K562 (cell line): Measurements from ENCODE around the gene RGS7. TPM values are rescaled to one million over a fixed set of nuclear protein-coding genes. Genes with fewer than 3 reads are reported as not detected.

Experiments
- ATAC-seq: fragments of 200-7000 bp; cut with Tn5 transposase; 3 replicates; pipeline ENCODE4 v1.9.1; 2020; ENCODE audit warnings: moderate library complexity
- BruUV-seq: library from RNA; stranded (reverse); fragments of 400-500 nt; replicated peaks from 2 replicates; lab custom pipeline; 2021; lab: Mats Ljungman, UMichigan
- CTCF ChIA-PET: fragments of 300-600 bp; formaldehyde crosslinking; extraction: SDS; loops from one replicate; lab custom pipeline; 2021; ENCODE audit warnings: low intra/inter-chr PET ratio; lab: Yijun Ruan, JAX
- POLR2A ChIA-PET: fragments of 300-600, 350-650 bp; sonication (Branson Sonifier 250); formaldehyde crosslinking; extraction: SDS; loops from one replicate; lab custom pipeline; 2021; ENCODE audit warnings: antibody characterized with exemption, inconsistent platforms; lab: Yijun Ruan, JAX
- DNase-seq, 4 experiments: peaks; one replicate each; pipeline versions ENCODE4 v3.0.0 to v3.0.0-alpha.2; 2011 to 2018; ENCODE audit warnings: low spot score in 3 of 4, mixed read lengths in 3 of 4; ENCODE audit errors: extremely low read depth in 1 of 4
- FAIRE-seq: peaks from 2 replicates; lab custom pipeline; 2011; peaks lifted over from hg19 to GRCh38; lab: Jason Lieb, UNC
- H2AFZ ChIP-seq: 2 replicates; pipeline ENCODE4 v1.6.0; 2011; ENCODE audit warnings: low read depth, low read length, control low read depth, inconsistent platforms
- H3K27ac ChIP-seq: fragments of 200-600 bp; 3 replicates; pipeline ENCODE4 v1.8.0; 2011; ENCODE audit warnings: low read depth, mild to moderate bottlenecking, control low read depth, inconsistent platforms, low read length, moderate library complexity, mixed read lengths; ENCODE audit errors: extremely low read depth
- H3K27me3 ChIP-seq, 2 experiments: fragments of 300-600 bp in 1 of 2; 2 replicates in 1 of 2; 3 replicates in 1 of 2; pipeline versions ENCODE4 v1.6.0 to v1.8.0; 2011; ENCODE audit warnings: inconsistent platforms in 2 of 2, low read length in 2 of 2, mild to moderate bottlenecking in 1 of 2, mixed read lengths in 1 of 2, moderate library complexity in 1 of 2; ENCODE audit not compliant: control insufficient read depth in 2 of 2, insufficient read depth in 2 of 2
- H3K36me3 ChIP-seq: fragments of 300-600 bp; 3 replicates; pipeline ENCODE4 v1.8.0; 2011; ENCODE audit warnings: mild to moderate bottlenecking, low read length, inconsistent platforms; ENCODE audit not compliant: control insufficient read depth, insufficient read depth
- H3K4me1 ChIP-seq, 2 experiments: fragments of 200-600 bp in 1 of 2; replicated peaks in 1 of 2; 2 replicates in 1 of 2; 3 replicates in 1 of 2; pipeline versions ENCODE4 v1.5.1 to v1.8.0; 2011; ENCODE audit warnings: inconsistent platforms in 2 of 2, low read length in 2 of 2, mild to moderate bottlenecking in 1 of 2, mixed read lengths in 1 of 2, moderate library complexity in 1 of 2; ENCODE audit not compliant: control insufficient read depth in 2 of 2, insufficient read depth in 2 of 2
- H3K4me2 ChIP-seq: 2 replicates; pipeline ENCODE4 v1.6.1; 2011; ENCODE audit warnings: low read length, control low read depth, inconsistent platforms, mixed read lengths; ENCODE audit not compliant: insufficient read depth
- H3K4me3 ChIP-seq: fragments of 200-600 bp; sonication (generic), shearing (Covaris generic); 2 replicates; pipeline ENCODE4 v1.5.1; 2016; ENCODE audit warnings: control low read depth, inconsistent platforms
- H3K79me2 ChIP-seq: fragments of 200-600 bp; 3 replicates; pipeline ENCODE4 v1.8.0; 2011; ENCODE audit warnings: low read length, inconsistent platforms; ENCODE audit not compliant: control insufficient read depth, insufficient read depth
- H3K9ac ChIP-seq, 2 experiments: 2 replicates each; pipeline versions ENCODE4 v1.6.0 to v1.6.1; 2011; ENCODE audit warnings: low read depth in 2 of 2, low read length in 2 of 2, control low read depth in 1 of 2, inconsistent platforms in 1 of 2, mild to moderate bottlenecking in 1 of 2, mixed read lengths in 1 of 2; ENCODE audit not compliant: insufficient read depth in 1 of 2
- H3K9me1 ChIP-seq: one replicate; pipeline ENCODE4 v1.6.0; 2011; ENCODE audit warnings: inconsistent platforms, mild to moderate bottlenecking, low read length, moderate library complexity; ENCODE audit not compliant: control insufficient read depth, insufficient read depth
- H3K9me3 ChIP-seq: replicated peaks from 2 replicates; pipeline ENCODE4 v1.5.1; 2011; ENCODE audit warnings: low read depth, low read length, inconsistent platforms; ENCODE audit not compliant: control insufficient read depth, insufficient read depth
- H4K20me1 ChIP-seq: replicated peaks from 2 replicates; pipeline ENCODE4 v1.6.1; 2011; ENCODE audit warnings: low read length, inconsistent platforms, mixed read lengths; ENCODE audit not compliant: control insufficient read depth, insufficient read depth
- NR1H2 ChIP-seq: sonication (generic); formaldehyde crosslinking; IDR thresholded peaks from 2 replicates; pipeline ENCODE4 v1.4.0; 2020; ENCODE audit warnings: mild to moderate bottlenecking, missing genetic modification reagents
- ZEB2 ChIP-seq: fragments of 450-650 bp; IDR thresholded peaks from 2 replicates; pipeline ENCODE4 v1.6.1; 2016
- in situ Hi-C: fragments of 300-500 bp; cut with MboI; formaldehyde crosslinking; loops from 4 replicates; pipeline ENCODE4 v1.15.0; 2018; ENCODE audit warnings: inconsistent platforms, mixed read lengths
- intact Hi-C: fragments of 100-400 bp; cut with micrococcal nuclease; formaldehyde crosslinking; loops from 2 replicates; pipeline ENCODE4 v1.14.2; 2022
- polyA plus RNA-seq, 8 experiments: library from polyadenylated mRNA; depleted of rRNA in 4 of 8; stranded (reverse) in 5 of 8; unstranded in 3 of 8; fragments of >200 nt; fragmentation: Nextera tagmentation in 2 of 8; fragmentation: Illumina TruSeq in 1 of 8; extraction: Ambion mirVana in 2 of 8; extraction: Trizol in 1 of 8; gene quantifications; 2 replicates each; pipeline versions ENCODE4 v1.2.1 to v1.2.3, GENCODE V29; 2011 to 2014; ENCODE audit warnings: inconsistent platforms in 1 of 8, missing spikeins in 1 of 8
- total RNA-seq, 7 experiments: library from RNA; depleted of rRNA in 6 of 7; stranded (reverse); fragments of >200 nt in 6 of 7; fragmentation: Illumina TruSeq in 2 of 7; extraction: Trizol in 2 of 7; gene quantifications; 2 replicates each; pipeline versions ENCODE4 v1.2.1 to v1.2.3, GENCODE V29; 2011 to 2021; ENCODE audit warnings: low replicate concordance in 1 of 7
- TF ChIP-seq, protein P1 (sequence below): fragments of 450-650 bp; IDR thresholded peaks from 2 replicates; pipeline ENCODE4 v1.6.1; 2016; ENCODE audit warnings: low read depth, mild to moderate bottlenecking, moderate library complexity
- TF ChIP-seq, protein P2 (sequence below): fragments of 450-650 bp; IDR thresholded peaks from 2 replicates; pipeline ENCODE4 v1.6.1; 2016; ENCODE audit warnings: missing biosample characterization, missing genetic modification characterization
- TF ChIP-seq, protein P3 (sequence below): sonication (generic); formaldehyde crosslinking; IDR thresholded peaks from 2 replicates; pipeline ENCODE4 v1.8.1; 2023; ENCODE audit warnings: mild to moderate bottlenecking, missing genetic modification reagents
- TF ChIP-seq, protein P4 (sequence below), 2 experiments: fragments of 450-650 bp in 1 of 2; IDR thresholded peaks; 2 replicates each; pipeline ENCODE4 v1.6.1; 2011 to 2017; ENCODE audit warnings: low read depth in 2 of 2, antibody characterized with exemption in 1 of 2, borderline replicate concordance in 1 of 2, low read length in 1 of 2, mild to moderate bottlenecking in 1 of 2, mixed read lengths in 1 of 2; ENCODE audit not compliant: control insufficient read depth in 1 of 2
- TF ChIP-seq, protein P5 (sequence below): fragments of 450-650 bp; IDR thresholded peaks from 2 replicates; pipeline ENCODE4 v1.6.1; 2017; ENCODE audit warnings: antibody characterized with exemption
- TF ChIP-seq, protein P6 (sequence below): fragments of 250-450 bp; sonication (Bioruptor Pico); IDR thresholded peaks from 2 replicates; pipeline ENCODE4 v1.5.0; 2021
- TF ChIP-seq, protein P7 (sequence below), 2 experiments: fragments of 250-450 bp in 1 of 2; fragments of 450-650 bp in 1 of 2; sonication (Bioruptor Pico) in 1 of 2; IDR thresholded peaks; 2 replicates each; pipeline versions ENCODE4 v1.6.1 to v1.8.0; 2016 to 2021; ENCODE audit warnings: mild to moderate bottlenecking in 2 of 2, moderate library complexity in 2 of 2, missing compliant biosample characterization in 1 of 2, missing genetic modification characterization in 1 of 2

RGS7 gene
- total and polyA plus RNA-seq, 9 of the 15 experiments (the other 6 are each of a cell fraction or from before 2014, with no cell fraction given), result not detected

DNA sequence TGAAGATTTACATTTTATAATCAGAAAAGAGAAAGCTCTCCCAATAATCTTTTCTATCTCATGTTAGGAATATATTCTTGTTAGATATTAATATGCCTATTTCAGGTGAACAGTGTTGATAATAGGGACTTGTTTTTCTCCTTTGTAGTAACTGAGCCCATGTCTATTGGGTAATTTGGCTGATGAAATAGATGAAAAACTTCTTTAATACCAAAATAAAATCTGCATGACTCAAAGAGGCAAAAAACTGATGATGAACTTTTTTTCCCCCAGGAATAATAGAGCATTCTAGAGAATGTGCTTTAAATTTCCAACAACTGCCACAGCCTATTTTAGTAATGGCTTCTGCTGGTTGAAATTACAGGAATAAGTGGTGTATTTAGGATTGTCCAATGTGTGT is 566.1 kb downstream of the RGS7 start:
- DNase-seq (no peak), ATAC-seq (no peak), FAIRE-seq (no peak)
- in situ Hi-C loops, result no loop called here
- Histone ChIP-seq H2AFZ (no peak overlapping the region), H3K4me3 (no peak overlapping the region), H3K9me3 (peaks cover 1% of the 10 kb centered on the region; the same call in 1 of the 2 replicates), H3K27ac (no peak overlapping the region), H3K9me1 (no peaks in the 10 kb centered on the region), H3K27me3 (no peaks in the 10 kb centered on the region), H4K20me1 (no peaks in the 10 kb centered on the region), H3K4me2 (no peak overlapping the region), H3K79me2 (no peaks in the 10 kb centered on the region), H3K9ac (no peak overlapping the region), H3K4me1 (no peaks in the 10 kb centered on the region), H3K36me3 (no peaks in the 10 kb centered on the region)
- BruUV-seq, result no TSS peak
- intact Hi-C loops, result no loop called here
- POLR2A ChIA-PET, result no interaction called here
- CTCF ChIA-PET, result no interaction called here
- TF ChIP-seq, protein P1, sequence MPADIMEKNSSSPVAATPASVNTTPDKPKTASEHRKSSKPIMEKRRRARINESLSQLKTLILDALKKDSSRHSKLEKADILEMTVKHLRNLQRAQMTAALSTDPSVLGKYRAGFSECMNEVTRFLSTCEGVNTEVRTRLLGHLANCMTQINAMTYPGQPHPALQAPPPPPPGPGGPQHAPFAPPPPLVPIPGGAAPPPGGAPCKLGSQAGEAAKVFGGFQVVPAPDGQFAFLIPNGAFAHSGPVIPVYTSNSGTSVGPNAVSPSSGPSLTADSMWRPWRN, result no peak
- TF ChIP-seq NR1H2 (CRISPR knock-in tag) (no peak), ZEB2 (no peak)
- TF ChIP-seq, protein P2, sequence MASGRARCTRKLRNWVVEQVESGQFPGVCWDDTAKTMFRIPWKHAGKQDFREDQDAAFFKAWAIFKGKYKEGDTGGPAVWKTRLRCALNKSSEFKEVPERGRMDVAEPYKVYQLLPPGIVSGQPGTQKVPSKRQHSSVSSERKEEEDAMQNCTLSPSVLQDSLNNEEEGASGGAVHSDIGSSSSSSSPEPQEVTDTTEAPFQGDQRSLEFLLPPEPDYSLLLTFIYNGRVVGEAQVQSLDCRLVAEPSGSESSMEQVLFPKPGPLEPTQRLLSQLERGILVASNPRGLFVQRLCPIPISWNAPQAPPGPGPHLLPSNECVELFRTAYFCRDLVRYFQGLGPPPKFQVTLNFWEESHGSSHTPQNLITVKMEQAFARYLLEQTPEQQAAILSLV (tag), result no peak
- TF ChIP-seq, protein P3, sequence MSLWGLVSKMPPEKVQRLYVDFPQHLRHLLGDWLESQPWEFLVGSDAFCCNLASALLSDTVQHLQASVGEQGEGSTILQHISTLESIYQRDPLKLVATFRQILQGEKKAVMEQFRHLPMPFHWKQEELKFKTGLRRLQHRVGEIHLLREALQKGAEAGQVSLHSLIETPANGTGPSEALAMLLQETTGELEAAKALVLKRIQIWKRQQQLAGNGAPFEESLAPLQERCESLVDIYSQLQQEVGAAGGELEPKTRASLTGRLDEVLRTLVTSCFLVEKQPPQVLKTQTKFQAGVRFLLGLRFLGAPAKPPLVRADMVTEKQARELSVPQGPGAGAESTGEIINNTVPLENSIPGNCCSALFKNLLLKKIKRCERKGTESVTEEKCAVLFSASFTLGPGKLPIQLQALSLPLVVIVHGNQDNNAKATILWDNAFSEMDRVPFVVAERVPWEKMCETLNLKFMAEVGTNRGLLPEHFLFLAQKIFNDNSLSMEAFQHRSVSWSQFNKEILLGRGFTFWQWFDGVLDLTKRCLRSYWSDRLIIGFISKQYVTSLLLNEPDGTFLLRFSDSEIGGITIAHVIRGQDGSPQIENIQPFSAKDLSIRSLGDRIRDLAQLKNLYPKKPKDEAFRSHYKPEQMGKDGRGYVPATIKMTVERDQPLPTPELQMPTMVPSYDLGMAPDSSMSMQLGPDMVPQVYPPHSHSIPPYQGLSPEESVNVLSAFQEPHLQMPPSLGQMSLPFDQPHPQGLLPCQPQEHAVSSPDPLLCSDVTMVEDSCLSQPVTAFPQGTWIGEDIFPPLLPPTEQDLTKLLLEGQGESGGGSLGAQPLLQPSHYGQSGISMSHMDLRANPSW (CRISPR knock-in tag), result no peak
- TF ChIP-seq, protein P4, sequence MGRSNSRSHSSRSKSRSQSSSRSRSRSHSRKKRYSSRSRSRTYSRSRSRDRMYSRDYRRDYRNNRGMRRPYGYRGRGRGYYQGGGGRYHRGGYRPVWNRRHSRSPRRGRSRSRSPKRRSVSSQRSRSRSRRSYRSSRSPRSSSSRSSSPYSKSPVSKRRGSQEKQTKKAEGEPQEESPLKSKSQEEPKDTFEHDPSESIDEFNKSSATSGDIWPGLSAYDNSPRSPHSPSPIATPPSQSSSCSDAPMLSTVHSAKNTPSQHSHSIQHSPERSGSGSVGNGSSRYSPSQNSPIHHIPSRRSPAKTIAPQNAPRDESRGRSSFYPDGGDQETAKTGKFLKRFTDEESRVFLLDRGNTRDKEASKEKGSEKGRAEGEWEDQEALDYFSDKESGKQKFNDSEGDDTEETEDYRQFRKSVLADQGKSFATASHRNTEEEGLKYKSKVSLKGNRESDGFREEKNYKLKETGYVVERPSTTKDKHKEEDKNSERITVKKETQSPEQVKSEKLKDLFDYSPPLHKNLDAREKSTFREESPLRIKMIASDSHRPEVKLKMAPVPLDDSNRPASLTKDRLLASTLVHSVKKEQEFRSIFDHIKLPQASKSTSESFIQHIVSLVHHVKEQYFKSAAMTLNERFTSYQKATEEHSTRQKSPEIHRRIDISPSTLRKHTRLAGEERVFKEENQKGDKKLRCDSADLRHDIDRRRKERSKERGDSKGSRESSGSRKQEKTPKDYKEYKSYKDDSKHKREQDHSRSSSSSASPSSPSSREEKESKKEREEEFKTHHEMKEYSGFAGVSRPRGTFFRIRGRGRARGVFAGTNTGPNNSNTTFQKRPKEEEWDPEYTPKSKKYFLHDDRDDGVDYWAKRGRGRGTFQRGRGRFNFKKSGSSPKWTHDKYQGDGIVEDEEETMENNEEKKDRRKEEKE (IDR thresholded peaks at IDR 0.05; ENCODE audit: borderline replicate concordance in 1 of 2, control insufficient read depth in 1 of 2, low read depth in 2 of 2, low read length in 1 of 2), result no peak
- TF ChIP-seq, protein P5, sequence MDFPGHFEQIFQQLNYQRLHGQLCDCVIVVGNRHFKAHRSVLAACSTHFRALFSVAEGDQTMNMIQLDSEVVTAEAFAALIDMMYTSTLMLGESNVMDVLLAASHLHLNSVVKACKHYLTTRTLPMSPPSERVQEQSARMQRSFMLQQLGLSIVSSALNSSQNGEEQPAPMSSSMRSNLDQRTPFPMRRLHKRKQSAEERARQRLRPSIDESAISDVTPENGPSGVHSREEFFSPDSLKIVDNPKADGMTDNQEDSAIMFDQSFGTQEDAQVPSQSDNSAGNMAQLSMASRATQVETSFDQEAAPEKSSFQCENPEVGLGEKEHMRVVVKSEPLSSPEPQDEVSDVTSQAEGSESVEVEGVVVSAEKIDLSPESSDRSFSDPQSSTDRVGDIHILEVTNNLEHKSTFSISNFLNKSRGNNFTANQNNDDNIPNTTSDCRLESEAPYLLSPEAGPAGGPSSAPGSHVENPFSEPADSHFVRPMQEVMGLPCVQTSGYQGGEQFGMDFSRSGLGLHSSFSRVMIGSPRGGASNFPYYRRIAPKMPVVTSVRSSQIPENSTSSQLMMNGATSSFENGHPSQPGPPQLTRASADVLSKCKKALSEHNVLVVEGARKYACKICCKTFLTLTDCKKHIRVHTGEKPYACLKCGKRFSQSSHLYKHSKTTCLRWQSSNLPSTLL, result no peak
- TF ChIP-seq, protein P6, sequence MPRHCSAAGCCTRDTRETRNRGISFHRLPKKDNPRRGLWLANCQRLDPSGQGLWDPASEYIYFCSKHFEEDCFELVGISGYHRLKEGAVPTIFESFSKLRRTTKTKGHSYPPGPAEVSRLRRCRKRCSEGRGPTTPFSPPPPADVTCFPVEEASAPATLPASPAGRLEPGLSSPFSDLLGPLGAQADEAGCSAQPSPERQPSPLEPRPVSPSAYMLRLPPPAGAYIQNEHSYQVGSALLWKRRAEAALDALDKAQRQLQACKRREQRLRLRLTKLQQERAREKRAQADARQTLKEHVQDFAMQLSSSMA, result no peak
- TF ChIP-seq, protein P7, sequence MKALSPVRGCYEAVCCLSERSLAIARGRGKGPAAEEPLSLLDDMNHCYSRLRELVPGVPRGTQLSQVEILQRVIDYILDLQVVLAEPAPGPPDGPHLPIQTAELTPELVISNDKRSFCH (CRISPR knock-in tag; IDR thresholded peaks at IDR 0.05), result no peak
- TF ChIP-seq, protein P7 (tag; IDR thresholded peaks at IDR 0.05), result no peak
